ENCODE measurements around the gene HDLBP. TPM values are rescaled to one million over a fixed set of nuclear protein-coding genes. Genes with fewer than 3 reads are reported as not detected.

Gene HDLBP
- total RNA-seq, 2 donors from 2014 or later = 404 to 447 TPM

GRCh38 chr2:241178961-241179360 lies 136.5 kb downstream of the HDLBP start:
- TF ChIP-seq CTCF (IDR thresholded peaks at IDR 0.05) = no peak
- no peaks in the 10 kb centered on the region for H3K4me1 ChIP-seq (ENCODE audit: control insufficient read depth in 1 of 2, low read depth in 2 of 2)
- DNase-seq (ENCODE audit: low spot score) = no peak
- H3K4me3 ChIP-seq = no peak overlapping the region
- H3K36me3 ChIP-seq = peaks cover 25% of the 10 kb centered on the region
- no peaks in the 10 kb centered on the region for H3K9me3 ChIP-seq
- no peaks in the 10 kb centered on the region for H3K27me3 ChIP-seq (replicated peaks; ENCODE audit: insufficient read depth)
- no peak for ATAC-seq (ENCODE audit: insufficient number of reproducible peaks, low FRiP score, low read depth)
- H3K27ac ChIP-seq = no peak overlapping the region

- no peaks in the 10 kb centered on the region for H3K9me3 ChIP-seq
- no peak for TF ChIP-seq CTCF (IDR thresholded peaks at IDR 0.05)
- no peak overlapping the region for H3K4me3 ChIP-seq
- no peaks in the 10 kb centered on the region for H3K4me1 ChIP-seq (ENCODE audit: control insufficient read depth in 1 of 2, low read depth in 2 of 2)
- DNase-seq (ENCODE audit: low spot score) (no peak), ATAC-seq (ENCODE audit: insufficient number of reproducible peaks, low FRiP score, low read depth) (no peak)
- no peaks in the 10 kb centered on the region for H3K27me3 ChIP-seq (replicated peaks; ENCODE audit: insufficient read depth)
- H3K36me3 ChIP-seq = peaks cover 21% of the 10 kb centered on the region
- H3K27ac ChIP-seq = no peak overlapping the region
Observed at GRCh38 chr2:241177526-241178334, 137.7 kb downstream of the HDLBP start.

Other genes with a start within 250 kb of the HDLBP start
- 10 to 100 TPM; 24.6 to 39.4 TPM for gene MTERF4, start 213.4 kb downstream of the HDLBP start, total RNA-seq
- 1 to 10 TPM; 3.1 to 3.5 TPM for gene PASK, start 166.2 kb downstream of the HDLBP start, total RNA-seq
- gene PPP1R7, start 165.2 kb downstream of the HDLBP start, total RNA-seq = 10 to 100 TPM; 28.9 to 40.3 TPM
- gene ANO7, start 127.0 kb downstream of the HDLBP start, total RNA-seq = 1 to 10 TPM in 1 of 2 donors, under 1 TPM in 1; 0.27 to 1.2 TPM
- gene SEPTIN2, start 253 bp upstream of the HDLBP start, total RNA-seq = 100 to 1,000 TPM; 289 to 405 TPM
- 10 to 100 TPM; 48.1 to 67.4 TPM for gene FARP2, start 40.6 kb upstream of the HDLBP start, total RNA-seq
- 100 to 1,000 TPM; 180 to 279 TPM for gene STK25, start 192.9 kb upstream of the HDLBP start, total RNA-seq
- gene BOK, start 243.1 kb upstream of the HDLBP start, total RNA-seq = 10 to 100 TPM; 10.7 to 27.5 TPM